Stimulated activated CD4-positive, alpha-beta T cell treated with anti-CD3 and anti-CD28 coated beads, TNF-alpha, amount 100 ng/mL, for 4 hours (primary cell): ENCODE measurements around the gene YPEL1.
A peak's percentile ranks its signal among the peaks of the same experiment; 100 is the strongest.
"Not testable (repeated sequence)": the region's sequence is repeated elsewhere in the genome, so short reads cannot be mapped to it uniquely, and the experiment has no call there.

Source experiments
- DNase-seq, 3 experiments: peaks; one replicate each; pipeline ENCODE4 v3.0.0-alpha.2; 2020; ENCODE audit warnings: low read depth in 3 of 3

Gene YPEL1

GRCh38 chr22:21683401-21683811 is 52.2 kb downstream of the YPEL1 start:
- DNase-seq: no peak

GRCh38 chr22:21682385-21683175 is 53.0 kb downstream of the YPEL1 start:
- no peak for DNase-seq

GRCh38 chr22:21681566-21682370 is 53.8 kb downstream of the YPEL1 start:
- DNase-seq: no peak

GRCh38 chr22:21680830-21681565 is 54.6 kb downstream of the YPEL1 start:
- no peak for DNase-seq

- no peak for DNase-seq
These were observed 56.2 kb downstream of the YPEL1 start for GRCh38 chr22:21679383-21679782.

- DNase-seq: not testable (repeated sequence)
These were observed 56.8 kb downstream of the YPEL1 start for GRCh38 chr22:21678842-21679241.

- no peak for DNase-seq
These were observed 57.8 kb downstream of the YPEL1 start for GRCh38 chr22:21677606-21678443.

GRCh38 chr22:21674638-21675245 is 60.9 kb downstream of the YPEL1 start:
- DNase-seq: no peak

GRCh38 chr22:21673534-21674321 is 61.9 kb downstream of the YPEL1 start:
- no peak for DNase-seq

- no peak for DNase-seq
These were observed 63.4 kb downstream of the YPEL1 start for GRCh38 chr22:21672107-21672629.

- DNase-seq: no peak
These were observed 66.6 kb downstream of the YPEL1 start for GRCh38 chr22:21669026-21669425.

- no peak for DNase-seq
These were observed 68.8 kb downstream of the YPEL1 start for GRCh38 chr22:21666786-21667185.

GRCh38 chr22:21665047-21665851 is 70.3 kb downstream of the YPEL1 start:
- no peak for DNase-seq

- no peak for DNase-seq
These were observed 71.9 kb downstream of the YPEL1 start for GRCh38 chr22:21663738-21664137.

- no peak for DNase-seq
These were observed 73.6 kb downstream of the YPEL1 start for GRCh38 chr22:21661991-21662390.

- no peak for DNase-seq
These were observed 74.7 kb downstream of the YPEL1 start for GRCh38 chr22:21660904-21661303.

- DNase-seq: no peak
These were observed 75.6 kb downstream of the YPEL1 start for GRCh38 chr22:21659864-21660525.

- DNase-seq: peak; percentile 50 to 65 (median 54)
These were observed 78.1 kb downstream of the YPEL1 start for GRCh38 chr22:21657360-21658032.
